GM19238 (cell line): ENCODE data around the gene DNM3.

Source experiments
- DNase-seq: peaks from one replicate; pipeline ENCODE4 v3.0.0; 2011; ENCODE audit warnings: low spot score; ENCODE audit not compliant: insufficient read length

Gene DNM3

GRCh38 chr1:171868217-171868803 lies 27.0 kb downstream of the DNM3 start:
- no peak for DNase-seq

GRCh38 chr1:171869097-171869496 lies 27.8 kb downstream of the DNM3 start:
- DNase-seq, result no peak

- no peak for DNase-seq
These were observed 30.6 kb downstream of the DNM3 start for GRCh38 chr1:171871848-171872247.

GRCh38 chr1:171872430-171872829 lies 31.1 kb downstream of the DNM3 start:
- no peak for DNase-seq

GRCh38 chr1:171873664-171874063 lies 32.4 kb downstream of the DNM3 start:
- no peak for DNase-seq

GRCh38 chr1:171877701-171878100 lies 36.4 kb downstream of the DNM3 start:
- no peak for DNase-seq

DNA sequence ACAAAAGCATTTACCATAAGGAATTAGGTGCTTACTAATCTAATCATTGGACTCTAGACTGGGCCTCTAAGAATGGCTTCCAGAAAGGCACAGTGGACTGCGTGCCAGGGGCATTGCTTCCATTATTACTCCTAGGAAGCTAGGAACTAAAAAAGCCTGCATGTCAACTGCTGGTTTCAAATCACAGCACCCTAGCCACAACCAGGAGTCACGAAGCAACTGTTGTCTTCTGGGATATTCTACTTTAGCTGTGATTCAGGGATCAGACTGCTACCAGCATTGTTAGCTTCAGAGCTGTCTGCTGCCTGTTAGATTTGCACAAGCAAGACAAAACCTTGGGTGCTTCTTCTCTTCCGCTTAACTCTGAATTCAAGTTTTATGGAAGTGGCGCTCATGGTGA lies 38.3 kb downstream of the DNM3 start:
- no peak for DNase-seq

- DNase-seq, result no peak
These were observed 40.1 kb downstream of the DNM3 start for GRCh38 chr1:171881442-171881841.

DNA sequence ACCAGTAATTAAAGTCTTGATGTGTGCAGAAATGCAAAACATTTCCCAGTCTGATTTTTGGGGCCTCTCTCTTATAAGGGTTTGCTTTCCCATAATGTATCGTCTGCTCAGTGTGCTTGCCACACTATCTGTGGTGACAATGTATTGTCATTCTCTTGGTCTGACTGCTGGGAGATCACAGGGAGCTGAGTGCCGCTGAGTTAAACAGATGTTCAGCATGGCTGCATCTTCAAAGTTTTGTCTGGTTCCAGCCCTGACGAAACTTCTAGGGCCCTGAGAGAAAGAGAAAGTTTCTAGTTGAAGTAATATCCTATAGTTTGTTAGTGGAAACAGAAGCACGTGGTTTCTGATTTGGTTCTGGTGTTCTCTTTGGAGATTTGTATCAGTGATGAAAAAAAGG lies 42.6 kb downstream of the DNM3 start:
- no peak for DNase-seq

- no peak for DNase-seq
These were observed 43.2 kb downstream of the DNM3 start for GRCh38 chr1:171884475-171884874.

DNA sequence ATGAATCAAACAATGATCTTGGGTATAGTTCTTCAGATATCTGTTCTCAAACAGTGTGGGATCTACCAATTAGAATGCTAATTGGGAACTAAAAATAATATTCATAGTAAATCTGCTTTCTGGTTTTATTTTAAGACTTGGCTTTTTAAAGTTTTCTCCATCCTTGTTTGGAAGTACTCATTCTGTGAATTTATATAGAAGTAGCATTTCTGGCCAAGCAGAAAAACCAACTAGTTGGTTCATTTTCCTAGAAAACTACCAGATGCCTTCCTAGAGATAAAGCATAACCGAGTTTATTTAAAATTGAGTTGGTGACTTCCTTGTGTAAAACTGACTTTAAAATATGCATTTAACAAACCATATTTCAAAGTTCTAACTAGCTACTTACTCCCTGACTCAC lies 48.8 kb downstream of the DNM3 start:
- DNase-seq, result no peak

GRCh38 chr1:171896936-171897703 lies 55.8 kb downstream of the DNM3 start:
- no peak for DNase-seq

DNA sequence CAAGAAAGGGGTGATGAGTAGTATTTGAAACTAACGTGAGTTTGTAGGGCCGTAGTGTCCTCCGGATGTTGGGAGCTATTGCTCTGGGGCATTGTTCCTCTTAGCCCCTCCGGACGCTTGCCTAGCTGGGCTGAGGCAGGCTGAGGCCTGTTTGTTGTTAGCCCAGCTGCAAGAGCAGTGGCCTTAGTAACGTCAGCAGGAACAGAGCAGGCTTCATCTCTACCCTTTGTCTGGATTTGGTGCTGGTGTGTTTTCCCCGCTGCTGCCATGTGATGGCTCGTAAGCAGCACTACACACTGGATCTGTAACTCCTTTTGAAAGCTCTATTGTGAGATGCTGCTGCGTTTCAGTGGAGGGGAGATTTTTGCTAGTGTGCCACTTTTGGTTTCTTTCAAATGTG lies 57.6 kb downstream of the DNM3 start:
- DNase-seq, result no peak

- no peak for DNase-seq
These were observed 58.5 kb downstream of the DNM3 start for GRCh38 chr1:171899838-171900237.

DNA sequence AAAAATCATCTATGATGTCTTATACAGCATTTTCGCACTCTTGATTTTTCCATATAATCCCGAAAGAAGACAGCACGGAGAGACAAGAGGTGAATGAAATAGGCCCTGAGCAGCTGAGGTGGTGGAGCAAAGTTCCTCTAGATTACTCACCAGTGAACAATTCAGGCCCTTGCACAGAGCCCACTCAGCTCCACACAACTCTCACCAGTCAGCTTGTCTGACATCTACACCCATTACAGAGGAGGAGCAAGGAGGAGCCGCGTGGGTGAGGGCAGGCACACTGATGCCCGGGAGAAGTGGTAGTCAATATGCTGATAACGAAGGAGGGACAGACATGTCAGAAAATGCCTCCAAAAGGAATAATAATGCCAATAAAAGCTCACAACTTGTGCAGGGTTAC lies 59.9 kb downstream of the DNM3 start:
- DNase-seq, result no peak

GRCh38 chr1:171902527-171902926 lies 61.2 kb downstream of the DNM3 start:
- DNase-seq, result no peak

DNA sequence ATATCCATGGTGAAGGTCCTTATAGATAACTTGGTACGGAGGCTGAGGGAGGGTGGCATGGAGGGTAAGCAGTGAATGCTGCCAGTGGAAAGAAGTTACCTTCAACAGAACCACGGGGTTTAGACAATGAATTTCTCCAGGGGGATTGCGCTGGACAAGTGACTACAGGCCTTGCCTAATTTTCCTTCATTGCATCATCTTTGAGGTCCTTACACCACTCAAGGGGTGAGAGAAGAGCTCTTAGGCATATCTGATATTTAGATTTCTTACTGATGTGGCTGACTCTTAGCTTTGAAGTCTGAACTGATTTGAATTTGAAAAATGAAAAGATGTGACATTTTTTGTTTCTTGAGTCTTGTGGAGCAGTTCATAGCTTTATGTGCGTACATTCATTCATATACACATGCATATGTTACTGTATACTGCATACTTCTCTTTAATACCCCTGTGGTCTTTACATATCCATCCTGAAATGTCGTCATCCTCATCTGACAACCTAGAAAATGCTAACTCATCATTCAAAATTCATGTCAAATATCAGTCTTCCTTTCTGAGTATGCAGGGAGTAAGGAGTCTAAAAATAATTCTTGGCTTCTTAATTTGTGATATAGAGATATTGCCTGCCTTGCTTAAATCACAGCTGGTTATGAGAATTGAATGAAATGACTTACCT lies 63.6 kb downstream of the DNM3 start:
- DNase-seq, result no peak

GRCh38 chr1:171909711-171910110 lies 68.4 kb downstream of the DNM3 start:
- DNase-seq, result no peak

GRCh38 chr1:171910786-171911185 lies 69.5 kb downstream of the DNM3 start:
- DNase-seq, result no peak

GRCh38 chr1:171911506-171911905 lies 70.2 kb downstream of the DNM3 start:
- no peak for DNase-seq

GRCh38 chr1:171912509-171913175 lies 71.3 kb downstream of the DNM3 start:
- no peak for DNase-seq

- DNase-seq, result no peak
These were observed 72.1 kb downstream of the DNM3 start for GRCh38 chr1:171913385-171913784.
